Endothelial cell of umbilical vein (primary cell): ENCODE results near the gene R3HDML. TPM values are rescaled to one million over a fixed set of nuclear protein-coding genes. Genes with fewer than 3 reads are reported as not detected.
"Not testable (repeated sequence)": the region's sequence is repeated elsewhere in the genome, so short reads cannot be mapped to it uniquely, and the experiment has no call there.

Source experiments
- BruUV-seq: library from RNA; stranded (reverse); fragments of 400-500 nt; replicated peaks from 2 replicates; lab custom pipeline; 2021; lab: Mats Ljungman, UMichigan
- CTCF ChIA-PET: fragments of 300-600, 350-600 bp; sonication (Branson Sonifier 250); formaldehyde crosslinking; loops from one replicate; lab custom pipeline; 2021; ENCODE audit warnings: antibody characterized with exemption, inconsistent platforms; lab: Charles Lee
- POLR2A ChIA-PET: fragments of 300-600, 350-600 bp; sonication (Branson Sonifier 250); formaldehyde crosslinking; loops from one replicate; lab custom pipeline; 2021; ENCODE audit warnings: antibody characterized with exemption, inconsistent platforms; lab: Charles Lee
- DNase-seq: peaks from one replicate; pipeline ENCODE4 v3.0.0-alpha.2; 2011; ENCODE audit warnings: low read depth, low spot score
- FAIRE-seq: peaks from 2 replicates; lab custom pipeline; 2011; peaks lifted over from hg19 to GRCh38; lab: Jason Lieb, UNC
- H2AFZ ChIP-seq: 2 replicates; pipeline ENCODE4 v1.6.0; 2012; ENCODE audit warnings: low read depth, low read length, control low read depth, inconsistent platforms
- H3K27ac ChIP-seq: 2 replicates; pipeline ENCODE4 v1.5.1; 2011; ENCODE audit warnings: low read depth, mild to moderate bottlenecking, control low read depth, low read length, moderate library complexity; ENCODE audit not compliant: insufficient read depth
- H3K27me3 ChIP-seq, 2 experiments: 2 replicates each; pipeline versions ENCODE4 v1.6.0 to v1.6.1; 2011; ENCODE audit warnings: low read length in 2 of 2, mixed read lengths in 1 of 2; ENCODE audit not compliant: control insufficient read depth in 2 of 2, insufficient read depth in 2 of 2
- H3K36me3 ChIP-seq, 2 experiments: 2 replicates in 1 of 2; 3 replicates in 1 of 2; pipeline ENCODE4 v1.5.1; 2011; ENCODE audit warnings: low read length in 2 of 2, mild to moderate bottlenecking in 1 of 2, moderate library complexity in 1 of 2; ENCODE audit not compliant: control insufficient read depth in 2 of 2, insufficient read depth in 2 of 2; ENCODE audit errors: extremely low read depth in 1 of 2
- H3K4me1 ChIP-seq: 3 replicates; pipeline ENCODE4 v1.5.1; 2011; ENCODE audit warnings: mild to moderate bottlenecking, low read length; ENCODE audit not compliant: control insufficient read depth, insufficient read depth; ENCODE audit errors: extremely low read depth
- H3K4me2 ChIP-seq: 2 replicates; pipeline ENCODE4 v1.6.1; 2011; ENCODE audit warnings: low read length, control low read depth, mixed read lengths; ENCODE audit not compliant: insufficient read depth
- H3K4me3 ChIP-seq, 3 experiments: fragments of 200-600 bp in 1 of 3; sonication (generic), shearing (Covaris generic) in 1 of 3; replicated peaks in 1 of 3; 2 replicates each; pipeline ENCODE4 v1.5.1; 2011 to 2016; ENCODE audit warnings: control low read depth in 3 of 3, low read length in 3 of 3, mild to moderate bottlenecking in 2 of 3, inconsistent platforms in 1 of 3, low read depth in 1 of 3, moderate library complexity in 1 of 3; ENCODE audit not compliant: insufficient read depth in 1 of 3
- H3K79me2 ChIP-seq: 2 replicates; pipeline ENCODE4 v1.6.0; 2012; ENCODE audit warnings: low read length, inconsistent platforms; ENCODE audit not compliant: control insufficient read depth, insufficient read depth
- H3K9ac ChIP-seq: replicated peaks from 2 replicates; pipeline ENCODE3; 2011; ENCODE audit warnings: low read length, control low read depth; ENCODE audit not compliant: insufficient read depth; ENCODE audit errors: extremely low read depth
- H3K9me1 ChIP-seq: replicated peaks from 3 replicates; pipeline ENCODE4 v1.6.0; 2011; ENCODE audit warnings: mild to moderate bottlenecking, low read length; ENCODE audit not compliant: control insufficient read depth, insufficient read depth; ENCODE audit errors: extremely low read depth
- H3K9me3 ChIP-seq: replicated peaks from 2 replicates; pipeline ENCODE4 v1.5.1; 2012; ENCODE audit warnings: low read length, inconsistent platforms; ENCODE audit not compliant: control insufficient read depth, insufficient read depth
- H4K20me1 ChIP-seq: replicated peaks from 2 replicates; pipeline ENCODE3; 2011; ENCODE audit warnings: mild to moderate bottlenecking, low read length; ENCODE audit not compliant: control insufficient read depth, insufficient read depth; ENCODE audit errors: extremely low read depth
- EZH2 ChIP-seq: IDR thresholded peaks from 2 replicates; pipeline ENCODE4 v1.6.1; 2012; ENCODE audit warnings: borderline replicate concordance, low read depth, mild to moderate bottlenecking, moderate library complexity, low read length, inconsistent platforms; ENCODE audit not compliant: severe bottlenecking
- GATA2 ChIP-seq: IDR thresholded peaks from 2 replicates; pipeline ENCODE4 v1.7.0; 2011; ENCODE audit warnings: low read depth, mild to moderate bottlenecking, moderate library complexity, mixed read lengths, low read length; ENCODE audit not compliant: insufficient read length, insufficient read depth
- MYC ChIP-seq: IDR thresholded peaks from one replicate; pipeline ENCODE4 v1.6.1; 2011; ENCODE audit warnings: mild to moderate bottlenecking, low read depth, low read length
- POLR2A ChIP-seq: IDR thresholded peaks from 2 replicates; pipeline ENCODE4 v1.6.1; 2012; ENCODE audit warnings: low read depth, mild to moderate bottlenecking, control low read depth, low read length
- POLR2AphosphoS5 ChIP-seq: IDR thresholded peaks from 2 replicates; pipeline ENCODE4 v1.6.1; 2012; ENCODE audit warnings: low read depth, mild to moderate bottlenecking, control low read depth, low read length, moderate library complexity; ENCODE audit not compliant: insufficient read depth
- dilution Hi-C: fragments of 300-500 bp; cut with MboI; formaldehyde crosslinking; loops from one replicate; pipeline ENCODE4 v1.15.0; 2019; ENCODE audit warnings: low sequenced_read_pairs; ENCODE audit not compliant: extremely low pct_ligation_motif_present
- intact Hi-C: fragments of 100-400 bp; cut with micrococcal nuclease; formaldehyde crosslinking; loops from one replicate; pipeline ENCODE4 v1.10.0; 2022
- polyA plus RNA-seq, 4 experiments: library from polyadenylated mRNA; depleted of rRNA in 3 of 4; stranded (reverse) in 3 of 4; unstranded in 1 of 4; fragments of >200 nt; gene quantifications; 2 replicates each; pipeline versions ENCODE4 v1.2.1 to v1.2.3, GENCODE V29; 2011 to 2012; ENCODE audit warnings: missing spikeins in 1 of 4
- total RNA-seq: library from RNA; stranded (reverse); gene quantifications from 2 replicates; pipeline ENCODE4 v1.2.3, GENCODE V29; 2021
- TF ChIP-seq, protein P1 (sequence below), 2 donors: IDR thresholded peaks; 1 replicate in 1 of 2; 2 replicates in 1 of 2; pipeline ENCODE4 v1.5.1; 2011; ENCODE audit warnings: low read length in 2 of 2, mild to moderate bottlenecking in 2 of 2, moderate library complexity in 2 of 2, control low read depth in 1 of 2, inconsistent platforms in 1 of 2, low read depth in 1 of 2; ENCODE audit not compliant: insufficient read depth in 1 of 2; ENCODE audit errors: extremely low read depth in 1 of 2

R3HDML gene
- total and polyA plus RNA-seq, 2 donors (not counting 3 experiments of a cell fraction or from before 2014, with no cell fraction given), result not detected

DNA sequence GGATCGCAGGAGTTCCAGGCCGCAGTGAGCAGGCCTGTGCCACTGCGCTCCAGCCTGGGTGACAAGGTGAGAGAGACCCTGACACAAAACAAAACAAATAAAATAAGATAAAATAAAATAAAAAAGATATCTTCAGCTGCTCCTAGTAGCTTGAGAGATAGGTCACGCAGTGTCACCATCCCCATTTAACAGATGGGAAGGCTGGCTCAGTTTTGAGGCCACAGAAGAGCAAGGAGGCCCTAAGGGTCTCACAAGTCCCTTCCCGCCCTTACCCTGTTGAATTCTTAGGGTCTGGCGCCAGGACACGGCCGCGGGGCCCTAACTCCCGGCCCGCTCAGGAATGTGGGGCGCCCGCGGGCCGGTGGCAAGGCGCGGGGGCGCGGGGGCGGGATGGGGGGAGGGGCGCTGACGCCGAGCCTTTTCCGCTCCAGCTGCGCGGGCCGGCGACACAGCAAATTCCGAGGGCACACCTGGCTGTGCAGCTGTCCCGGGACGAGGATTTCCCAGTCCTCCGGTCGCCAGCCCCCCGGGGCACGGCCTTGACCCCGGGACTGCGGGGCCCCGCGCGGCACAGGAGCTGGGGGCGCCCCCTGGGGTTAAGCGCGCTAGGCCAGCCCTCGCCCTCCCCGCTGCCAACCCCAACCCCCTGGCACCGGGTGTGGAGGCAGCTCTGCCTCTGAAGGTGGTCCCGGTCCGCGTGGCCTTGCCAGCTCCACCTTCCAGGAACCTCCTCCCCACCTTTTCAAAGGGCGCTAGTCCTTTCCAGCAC lies 10.3 kb upstream of the R3HDML start:
- Histone ChIP-seq H3K27me3 (peaks cover 0 to 3% of the 10 kb centered on the region in 2 experiments), H3K4me1 (no peaks in the 10 kb centered on the region), H3K9me3 (no peaks in the 10 kb centered on the region), H2AFZ (peak overlapping the region; percentile 34), H3K27ac (no peak overlapping the region), H3K9me1 (no peaks in the 10 kb centered on the region), H3K79me2 (no peaks in the 10 kb centered on the region), H4K20me1 (no peaks in the 10 kb centered on the region), H3K36me3 (no peaks in the 10 kb centered on the region), H3K4me2 (no peak overlapping the region), H3K4me3 (peak overlapping the region in 1 of 3 experiments; percentile 12), H3K9ac (no peak overlapping the region)
- POLR2A ChIA-PET, result no interaction called here
- dilution Hi-C loops (no loop called here), intact Hi-C loops (no loop called here)
- TF ChIP-seq MYC, result no peak
- no peak for TF ChIP-seq POLR2A
- TF ChIP-seq EZH2, result no peak
- TF ChIP-seq, protein P1, sequence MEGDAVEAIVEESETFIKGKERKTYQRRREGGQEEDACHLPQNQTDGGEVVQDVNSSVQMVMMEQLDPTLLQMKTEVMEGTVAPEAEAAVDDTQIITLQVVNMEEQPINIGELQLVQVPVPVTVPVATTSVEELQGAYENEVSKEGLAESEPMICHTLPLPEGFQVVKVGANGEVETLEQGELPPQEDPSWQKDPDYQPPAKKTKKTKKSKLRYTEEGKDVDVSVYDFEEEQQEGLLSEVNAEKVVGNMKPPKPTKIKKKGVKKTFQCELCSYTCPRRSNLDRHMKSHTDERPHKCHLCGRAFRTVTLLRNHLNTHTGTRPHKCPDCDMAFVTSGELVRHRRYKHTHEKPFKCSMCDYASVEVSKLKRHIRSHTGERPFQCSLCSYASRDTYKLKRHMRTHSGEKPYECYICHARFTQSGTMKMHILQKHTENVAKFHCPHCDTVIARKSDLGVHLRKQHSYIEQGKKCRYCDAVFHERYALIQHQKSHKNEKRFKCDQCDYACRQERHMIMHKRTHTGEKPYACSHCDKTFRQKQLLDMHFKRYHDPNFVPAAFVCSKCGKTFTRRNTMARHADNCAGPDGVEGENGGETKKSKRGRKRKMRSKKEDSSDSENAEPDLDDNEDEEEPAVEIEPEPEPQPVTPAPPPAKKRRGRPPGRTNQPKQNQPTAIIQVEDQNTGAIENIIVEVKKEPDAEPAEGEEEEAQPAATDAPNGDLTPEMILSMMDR (IDR thresholded peaks at IDR 0.05; ENCODE audit: extremely low read depth in 1 of 2, insufficient read depth in 1 of 2, low read depth in 1 of 2, low read length in 2 of 2), result no peak
- TF ChIP-seq GATA2, result no peak
- TF ChIP-seq POLR2AphosphoS5, result no peak
- CTCF ChIA-PET, result interaction anchor here (0.7 to 1.3 kb wide), 2 partner anchors 14 to 109 kb away, joined by 3 read pairs; no protein-coding TSS in a partner anchor
- BruUV-seq, result no TSS peak
- no peak for DNase-seq
- FAIRE-seq, result no peak

GRCh38 chr20:44327748-44328147 lies 9.1 kb upstream of the R3HDML start:
- H4K20me1 ChIP-seq, H2AFZ ChIP-seq, H3K9me3 ChIP-seq, DNase-seq, FAIRE-seq, H3K4me3 ChIP-seq, H3K4me1 ChIP-seq, H3K4me2 ChIP-seq, H3K9ac ChIP-seq, H3K27ac ChIP-seq, intact Hi-C loops, H3K36me3 ChIP-seq, H3K27me3 ChIP-seq, POLR2A ChIA-PET, H3K9me1 ChIP-seq, dilution Hi-C loops, BruUV-seq, H3K79me2 ChIP-seq: not testable (repeated sequence)
- CTCF ChIA-PET, result interaction anchor here (0.7 to 2.0 kb wide), 4 partner anchors 12 to 110 kb away, joined by 3 to 6 read pairs (median 3); partner anchors contain the start of gene FITM2
